SK-N-SH (cell line): Measurements from ENCODE around the gene RAB6A.

Experiments used
- CHD2 ChIP-seq: fragments of 150-350 bp; IDR thresholded peaks from 2 replicates; pipeline ENCODE4 v1.6.1; 2018; ENCODE audit warnings: low read length; ENCODE audit not compliant: partially characterized antibody
- FOSL2 ChIP-seq: IDR thresholded peaks from 2 replicates; pipeline ENCODE4 v1.4.0; 2012; ENCODE audit warnings: low read depth, mild to moderate bottlenecking, moderate library complexity, borderline replicate concordance
- SIN3A ChIP-seq: IDR thresholded peaks from 2 replicates; pipeline ENCODE4 v1.6.1; 2012; ENCODE audit warnings: low read depth, mild to moderate bottlenecking, low read length, moderate library complexity, borderline replicate concordance
- TF ChIP-seq, protein P1 (sequence below): fragments of 200-600 bp; sonication (generic); IDR thresholded peaks from 2 replicates; pipeline ENCODE4 v1.6.1; 2017; ENCODE audit warnings: antibody characterized with exemption, mild to moderate bottlenecking, moderate library complexity
- TF ChIP-seq, protein P2 (sequence below): IDR thresholded peaks from 2 replicates; pipeline ENCODE4 v1.4.0; 2012; ENCODE audit warnings: low read depth, borderline replicate concordance

DNA sequence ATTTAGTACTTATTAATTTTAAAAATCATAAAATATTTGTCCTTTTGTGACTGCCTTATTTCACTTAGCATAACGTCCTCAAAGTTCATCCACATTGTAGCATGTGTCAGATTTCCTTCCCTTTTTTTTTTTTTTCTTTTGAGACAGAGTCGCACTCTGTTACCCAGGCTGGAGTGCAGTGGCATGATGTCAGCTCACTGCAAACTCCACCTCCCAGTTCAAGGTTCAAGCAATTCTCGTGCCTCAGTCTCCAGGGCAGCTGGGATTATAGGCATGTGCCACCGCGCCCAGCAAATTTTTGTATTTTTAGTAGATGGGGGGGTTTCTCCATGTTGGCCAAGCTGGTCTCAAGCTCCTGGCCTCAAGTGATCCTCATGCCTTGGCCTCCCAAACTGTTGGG lies 10.6 kb downstream of the RAB6A start:
- TF ChIP-seq CHD2 (no peak), FOSL2 (no peak), SIN3A (no peak)
- TF ChIP-seq, protein P1, sequence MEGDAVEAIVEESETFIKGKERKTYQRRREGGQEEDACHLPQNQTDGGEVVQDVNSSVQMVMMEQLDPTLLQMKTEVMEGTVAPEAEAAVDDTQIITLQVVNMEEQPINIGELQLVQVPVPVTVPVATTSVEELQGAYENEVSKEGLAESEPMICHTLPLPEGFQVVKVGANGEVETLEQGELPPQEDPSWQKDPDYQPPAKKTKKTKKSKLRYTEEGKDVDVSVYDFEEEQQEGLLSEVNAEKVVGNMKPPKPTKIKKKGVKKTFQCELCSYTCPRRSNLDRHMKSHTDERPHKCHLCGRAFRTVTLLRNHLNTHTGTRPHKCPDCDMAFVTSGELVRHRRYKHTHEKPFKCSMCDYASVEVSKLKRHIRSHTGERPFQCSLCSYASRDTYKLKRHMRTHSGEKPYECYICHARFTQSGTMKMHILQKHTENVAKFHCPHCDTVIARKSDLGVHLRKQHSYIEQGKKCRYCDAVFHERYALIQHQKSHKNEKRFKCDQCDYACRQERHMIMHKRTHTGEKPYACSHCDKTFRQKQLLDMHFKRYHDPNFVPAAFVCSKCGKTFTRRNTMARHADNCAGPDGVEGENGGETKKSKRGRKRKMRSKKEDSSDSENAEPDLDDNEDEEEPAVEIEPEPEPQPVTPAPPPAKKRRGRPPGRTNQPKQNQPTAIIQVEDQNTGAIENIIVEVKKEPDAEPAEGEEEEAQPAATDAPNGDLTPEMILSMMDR: no peak
- TF ChIP-seq, protein P2, sequence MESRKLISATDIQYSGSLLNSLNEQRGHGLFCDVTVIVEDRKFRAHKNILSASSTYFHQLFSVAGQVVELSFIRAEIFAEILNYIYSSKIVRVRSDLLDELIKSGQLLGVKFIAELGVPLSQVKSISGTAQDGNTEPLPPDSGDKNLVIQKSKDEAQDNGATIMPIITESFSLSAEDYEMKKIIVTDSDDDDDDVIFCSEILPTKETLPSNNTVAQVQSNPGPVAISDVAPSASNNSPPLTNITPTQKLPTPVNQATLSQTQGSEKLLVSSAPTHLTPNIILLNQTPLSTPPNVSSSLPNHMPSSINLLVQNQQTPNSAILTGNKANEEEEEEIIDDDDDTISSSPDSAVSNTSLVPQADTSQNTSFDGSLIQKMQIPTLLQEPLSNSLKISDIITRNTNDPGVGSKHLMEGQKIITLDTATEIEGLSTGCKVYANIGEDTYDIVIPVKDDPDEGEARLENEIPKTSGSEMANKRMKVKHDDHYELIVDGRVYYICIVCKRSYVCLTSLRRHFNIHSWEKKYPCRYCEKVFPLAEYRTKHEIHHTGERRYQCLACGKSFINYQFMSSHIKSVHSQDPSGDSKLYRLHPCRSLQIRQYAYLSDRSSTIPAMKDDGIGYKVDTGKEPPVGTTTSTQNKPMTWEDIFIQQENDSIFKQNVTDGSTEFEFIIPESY: no peak
